GM19328 (cell line): Measurements from ENCODE around the gene CUTA.
"Not testable (repeated sequence)": the region's sequence is repeated elsewhere in the genome, so short reads cannot be mapped to it uniquely, and the experiment has no call there.

ENCODE experiments used
- ATAC-seq: cut with Tn5 transposase; IDR thresholded peaks from one replicate; pipeline ENCODE4 v1.9.1; 2021; ENCODE audit warnings: mild to moderate bottlenecking, moderate library complexity; ENCODE audit not compliant: unreplicated experiment

Gene CUTA

GRCh38 chr6:33373960-33374910 is 43.7 kb downstream of the CUTA start:
- ATAC-seq, result no peak

GRCh38 chr6:33372526-33373123 is 45.3 kb downstream of the CUTA start:
- no peak for ATAC-seq

GRCh38 chr6:33371901-33372300 is 46.0 kb downstream of the CUTA start:
- ATAC-seq, result not testable (repeated sequence)

GRCh38 chr6:33367715-33368025 is 50.2 kb downstream of the CUTA start:
- ATAC-seq, result not testable (repeated sequence)

- ATAC-seq, result no peak
Observed at GRCh38 chr6:33367009-33367714, 50.7 kb downstream of the CUTA start.
